CD4-positive, alpha-beta T cell (primary cell): ENCODE measurements around the gene FHOD3. TPM values are rescaled to one million over a fixed set of nuclear protein-coding genes. Genes with fewer than 3 reads are reported as not detected.

ENCODE experiments used
- ATAC-seq: fragments of 200-7000 bp; cut with Tn5 transposase; one replicate; pipeline ENCODE4 v1.10.0; 2022; ENCODE audit warnings: mild to moderate bottlenecking; ENCODE audit not compliant: poor library complexity
- CTCF ChIA-PET: fragments of 350-600 bp; sonication (Branson Sonifier 250); formaldehyde crosslinking; loops from one replicate; lab custom pipeline; 2021; ENCODE audit warnings: antibody characterized with exemption, inconsistent platforms; lab: Charles Lee
- POLR2A ChIA-PET: fragments of 350-600 bp; sonication (Branson Sonifier 250); formaldehyde crosslinking; loops from one replicate; lab custom pipeline; 2021; ENCODE audit warnings: antibody characterized with exemption, inconsistent platforms; lab: Charles Lee
- DNase-seq, 14 experiments: peaks; one replicate each; pipeline ENCODE4 v3.0.0-alpha.2; 2013 to 2020; ENCODE audit warnings: mixed read lengths in 2 of 14
- H3K27ac ChIP-seq, 2 donors: one replicate each; pipeline versions ENCODE4 v1.5.1 to v1.7.0; 2013; ENCODE audit warnings: low read length in 2 of 2, low read depth in 1 of 2, mild to moderate bottlenecking in 1 of 2
- H3K27me3 ChIP-seq, 2 experiments: 1 replicate in 1 of 2; 2 replicates in 1 of 2; pipeline versions ENCODE4 v1.6.1 to v1.7.0; 2013; ENCODE audit warnings: low read length in 2 of 2, control low read depth in 1 of 2, mild to moderate bottlenecking in 1 of 2, moderate library complexity in 1 of 2; ENCODE audit not compliant: insufficient read depth in 2 of 2, control insufficient read depth in 1 of 2
- H3K36me3 ChIP-seq: one replicate; pipeline ENCODE4 v1.6.1; 2013; ENCODE audit warnings: low read length, control low read depth; ENCODE audit not compliant: insufficient read depth
- H3K4me1 ChIP-seq: one replicate; pipeline ENCODE4 v1.6.1; 2013; ENCODE audit warnings: low read length, control low read depth; ENCODE audit not compliant: insufficient read depth
- H3K4me3 ChIP-seq: one replicate; pipeline ENCODE4 v1.5.1; 2013; ENCODE audit warnings: mild to moderate bottlenecking, low read length, moderate library complexity
- H3K9me3 ChIP-seq, 2 experiments: 1 replicate in 1 of 2; 2 replicates in 1 of 2; pipeline versions ENCODE4 v1.6.1 to v1.7.0; 2013; ENCODE audit warnings: low read length in 2 of 2, mild to moderate bottlenecking in 2 of 2, control low read depth in 1 of 2, moderate library complexity in 1 of 2; ENCODE audit not compliant: control insufficient read depth in 1 of 2, insufficient read depth in 1 of 2
- H3K27ac Mint-ChIP-seq: one replicate; pipeline ENCODE4 v1.8.0; 2020; ENCODE audit warnings: mixed read lengths
- H3K27me3 Mint-ChIP-seq: one replicate; pipeline ENCODE4 v1.8.0; 2021; ENCODE audit warnings: mixed read lengths
- H3K36me3 Mint-ChIP-seq: one replicate; pipeline ENCODE4 v1.8.0; 2021; ENCODE audit warnings: low read depth, mixed read lengths
- H3K4me1 Mint-ChIP-seq: one replicate; pipeline ENCODE4 v1.8.0; 2021; ENCODE audit warnings: low read depth, mixed read lengths
- H3K4me3 Mint-ChIP-seq: one replicate; pipeline ENCODE4 v1.8.0; 2020; ENCODE audit warnings: mild to moderate bottlenecking, mixed read lengths
- H3K9me3 Mint-ChIP-seq: one replicate; pipeline ENCODE4 v1.8.0; 2020; ENCODE audit warnings: mixed read lengths
- intact Hi-C, 2 experiments: fragments of 100-400 bp; cut with DNase I in 1 of 2; cut with micrococcal nuclease in 1 of 2; formaldehyde crosslinking; loops; one replicate each; pipeline versions ENCODE4 v1.15.1 to v1.9.0; 2023 to 2025; cut with DNase I, micrococcal nuclease
- total RNA-seq, 174 experiments: library from RNA in 2 of 174; stranded (reverse) in 2 of 174; gene quantifications; one replicate each; pipeline ENCODE4 v1.2.3 and lab custom pipeline; 2021 to 2026
- TF ChIP-seq, protein P1 (sequence below): fragments of 200-600 bp; IDR thresholded peaks from one replicate; pipeline ENCODE4 v1.8.0; 2022; ENCODE audit warnings: antibody characterized with exemption, mild to moderate bottlenecking

Gene FHOD3
- total RNA-seq, 2 experiments from 2014 or later, result not detected

DNA sequence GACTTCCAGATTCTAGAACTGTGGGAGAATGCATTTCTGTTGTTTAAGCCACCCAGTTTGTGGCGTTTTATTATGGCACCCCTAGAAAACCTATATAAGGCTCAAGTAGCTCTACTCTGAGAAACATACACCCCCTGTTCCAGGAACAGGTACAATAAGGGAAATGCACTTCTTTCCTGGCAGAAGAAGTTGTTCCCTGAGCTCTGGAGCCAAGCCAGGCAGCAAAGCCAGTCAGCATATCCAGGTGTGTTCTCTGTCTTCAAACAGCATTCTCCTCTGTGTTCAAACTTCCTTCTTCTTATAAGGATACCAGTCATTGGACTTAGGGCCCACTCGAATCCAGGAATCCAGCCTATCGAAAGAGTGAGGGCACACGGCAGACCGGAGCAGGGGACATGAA, 434.8 kb downstream of the FHOD3 start:
- Histone ChIP-seq H3K36me3 (no peaks in the 10 kb centered on the region), H3K4me1 (no peaks in the 10 kb centered on the region), H3K9me3 (peaks cover 0 to 11% of the 10 kb centered on the region in 2 experiments), H3K4me3 (no peak overlapping the region), H3K27me3 (no peaks in the 10 kb centered on the region), H3K27ac (no peak overlapping the region)
- TF ChIP-seq, protein P1, sequence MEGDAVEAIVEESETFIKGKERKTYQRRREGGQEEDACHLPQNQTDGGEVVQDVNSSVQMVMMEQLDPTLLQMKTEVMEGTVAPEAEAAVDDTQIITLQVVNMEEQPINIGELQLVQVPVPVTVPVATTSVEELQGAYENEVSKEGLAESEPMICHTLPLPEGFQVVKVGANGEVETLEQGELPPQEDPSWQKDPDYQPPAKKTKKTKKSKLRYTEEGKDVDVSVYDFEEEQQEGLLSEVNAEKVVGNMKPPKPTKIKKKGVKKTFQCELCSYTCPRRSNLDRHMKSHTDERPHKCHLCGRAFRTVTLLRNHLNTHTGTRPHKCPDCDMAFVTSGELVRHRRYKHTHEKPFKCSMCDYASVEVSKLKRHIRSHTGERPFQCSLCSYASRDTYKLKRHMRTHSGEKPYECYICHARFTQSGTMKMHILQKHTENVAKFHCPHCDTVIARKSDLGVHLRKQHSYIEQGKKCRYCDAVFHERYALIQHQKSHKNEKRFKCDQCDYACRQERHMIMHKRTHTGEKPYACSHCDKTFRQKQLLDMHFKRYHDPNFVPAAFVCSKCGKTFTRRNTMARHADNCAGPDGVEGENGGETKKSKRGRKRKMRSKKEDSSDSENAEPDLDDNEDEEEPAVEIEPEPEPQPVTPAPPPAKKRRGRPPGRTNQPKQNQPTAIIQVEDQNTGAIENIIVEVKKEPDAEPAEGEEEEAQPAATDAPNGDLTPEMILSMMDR, result no peak
- ChIA-PET CTCF (no interaction called here), POLR2A (no interaction called here)
- Mint-ChIP-seq H3K27me3 (peaks cover 17% of the 10 kb centered on the region), H3K36me3 (no peaks in the 10 kb centered on the region), H3K27ac (no peak overlapping the region), H3K4me3 (no peak overlapping the region), H3K4me1 (no peaks in the 10 kb centered on the region), H3K9me3 (peaks cover 4% of the 10 kb centered on the region)
- intact Hi-C loops, result no loop called here
- no peak for ATAC-seq
- no peak for DNase-seq

DNA sequence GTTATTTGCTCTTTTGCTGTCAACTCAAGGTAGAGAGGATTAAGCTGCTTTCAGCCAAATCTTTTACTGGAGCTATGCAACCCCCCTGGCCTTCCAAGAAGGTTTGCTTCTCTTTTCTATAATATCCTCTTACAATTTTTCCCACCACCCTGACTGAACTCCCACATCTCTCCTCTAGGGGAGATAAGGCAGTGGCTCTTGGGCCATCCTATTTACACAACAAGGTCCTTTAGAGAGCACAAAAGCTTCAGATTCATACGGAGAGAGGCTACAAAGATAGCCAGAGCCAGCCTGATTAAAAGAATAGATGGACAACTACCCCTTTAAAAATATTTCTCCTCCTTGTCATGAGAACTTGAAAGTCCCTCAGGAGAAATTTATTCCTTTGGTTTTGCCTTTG, 435.6 kb downstream of the FHOD3 start:
- H3K27me3 Mint-ChIP-seq, result peaks cover 22% of the 10 kb centered on the region

DNA sequence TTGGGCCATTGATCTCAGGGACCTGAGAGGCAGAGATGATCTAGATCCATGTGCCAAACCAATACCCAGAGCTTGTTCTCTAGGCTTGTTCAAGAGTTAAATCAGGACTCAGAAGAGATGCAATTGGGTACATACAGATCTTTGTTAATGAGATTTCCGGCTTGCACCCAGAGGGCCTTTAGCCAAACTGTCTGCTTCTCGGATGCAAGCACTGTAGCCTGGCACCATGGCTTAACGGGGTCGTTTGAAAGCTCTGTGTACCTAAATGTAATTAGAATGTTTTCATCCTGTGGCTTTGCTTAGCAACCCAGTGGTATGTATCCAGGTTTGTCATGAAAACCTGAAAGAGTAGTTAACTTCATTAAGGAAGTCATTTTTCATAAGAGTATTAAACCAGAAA, 437.1 kb downstream of the FHOD3 start:
- H3K27ac ChIP-seq, result no peak overlapping the region
- H3K36me3 Mint-ChIP-seq, result no peaks in the 10 kb centered on the region
- H3K9me3 Mint-ChIP-seq, result peaks cover 4% of the 10 kb centered on the region
- H3K27me3 Mint-ChIP-seq, result peaks cover 22% of the 10 kb centered on the region
- peaks cover 0 to 3% of the 10 kb centered on the region in 2 experiments for H3K27me3 ChIP-seq
- H3K9me3 ChIP-seq, result peaks cover 0 to 11% of the 10 kb centered on the region in 2 experiments
- H3K36me3 ChIP-seq, result no peaks in the 10 kb centered on the region
- ATAC-seq (no peak), DNase-seq (no peak)
- POLR2A ChIA-PET, result no interaction called here
- CTCF ChIA-PET, result no interaction called here
- H3K4me1 Mint-ChIP-seq, result no peaks in the 10 kb centered on the region
- H3K27ac Mint-ChIP-seq, result no peak overlapping the region
- H3K4me3 Mint-ChIP-seq, result no peak overlapping the region
- intact Hi-C loops, result no loop called here
- H3K4me3 ChIP-seq, result no peak overlapping the region
- no peaks in the 10 kb centered on the region for H3K4me1 ChIP-seq
- TF ChIP-seq, protein P1, result no peak

More for the DNA sequence above, 435.6 kb downstream of the FHOD3 start:
- Mint-ChIP-seq H3K4me1 (no peaks in the 10 kb centered on the region), H3K4me3 (no peak overlapping the region), H3K9me3 (peaks cover 4% of the 10 kb centered on the region), H3K27ac (no peak overlapping the region), H3K36me3 (no peaks in the 10 kb centered on the region)
- Histone ChIP-seq H3K4me1 (no peaks in the 10 kb centered on the region), H3K9me3 (peaks cover 0 to 11% of the 10 kb centered on the region in 2 experiments), H3K27ac (no peak overlapping the region), H3K4me3 (no peak overlapping the region), H3K27me3 (peaks cover 0 to 3% of the 10 kb centered on the region in 2 experiments), H3K36me3 (no peaks in the 10 kb centered on the region)
- ATAC-seq (no peak), DNase-seq (no peak)
- ChIA-PET POLR2A (no interaction called here), CTCF (no interaction called here)
- intact Hi-C loops, result no loop called here
- TF ChIP-seq, protein P1, result no peak
